Omental fat pad (tissue), 4 donors: ENCODE data around the gene SHISA7. TPM values are rescaled to one million over a fixed set of nuclear protein-coding genes. Genes with fewer than 3 reads are reported as not detected.

ENCODE experiments used
- ATAC-seq: fragments of 150-250 bp; one replicate; pipeline ENCODE4 v1.9.1; 2016; ENCODE audit warnings: mild to moderate bottlenecking, moderate library complexity; ENCODE audit not compliant: low FRiP score
- DNase-seq: peaks from one replicate; pipeline ENCODE4 v3.0.0-alpha.2; 2019; ENCODE audit warnings: low spot score
- CTCF ChIP-seq, 3 donors: fragments of 450-650 bp; IDR thresholded peaks; one replicate each; pipeline ENCODE4 v1.5.1; 2016 to 2017; ENCODE audit warnings: antibody characterized with exemption in 3 of 3, mild to moderate bottlenecking in 3 of 3, moderate library complexity in 2 of 3
- total RNA-seq, 4 donors: library from RNA; depleted of rRNA; stranded (reverse); fragments of >200 nt; gene quantifications; one replicate each; pipeline ENCODE4 v1.1.0, GENCODE V29; 2016

SHISA7 gene
- total RNA-seq, 4 donors from 2014 or later, result not detected

DNA sequence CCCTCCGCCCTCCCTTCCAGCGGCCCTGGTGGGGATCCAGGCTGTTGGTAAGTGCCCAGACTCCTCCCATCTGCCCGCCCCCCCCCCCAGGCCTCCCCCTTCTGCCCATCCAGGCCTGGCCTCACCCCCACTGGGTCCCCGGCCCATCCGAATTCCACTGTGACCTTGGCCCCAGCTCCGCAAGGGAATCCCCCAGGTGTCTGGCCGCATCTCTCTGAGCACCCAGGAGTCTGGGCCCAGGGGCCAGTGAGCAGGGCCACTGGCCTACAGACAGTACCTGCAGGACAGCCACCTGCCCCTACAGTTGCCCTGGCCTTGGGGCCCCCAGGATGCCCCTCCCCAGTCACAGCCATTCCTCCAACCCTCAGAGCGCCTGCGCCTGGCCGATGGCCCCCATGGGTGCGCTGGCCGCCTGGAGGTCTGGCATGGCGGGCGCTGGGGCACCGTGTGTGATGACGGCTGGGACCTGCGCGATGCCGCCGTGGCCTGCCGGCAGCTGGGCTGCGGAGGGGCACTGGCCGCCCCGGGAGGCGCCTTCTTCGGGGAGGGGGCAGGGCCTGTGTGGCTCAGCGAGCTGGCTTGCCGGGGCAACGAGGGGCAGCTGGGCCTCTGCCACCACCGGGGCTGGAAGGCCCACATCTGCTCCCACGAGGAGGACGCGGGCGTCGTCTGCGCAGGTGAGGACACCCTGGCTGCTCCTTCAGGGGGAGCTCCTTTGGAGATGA is 46.0 kb upstream of the SHISA7 start:
- TF ChIP-seq CTCF (IDR thresholded peaks at IDR 0.05), result no peak
- DNase-seq (no peak), ATAC-seq (no peak)

DNA sequence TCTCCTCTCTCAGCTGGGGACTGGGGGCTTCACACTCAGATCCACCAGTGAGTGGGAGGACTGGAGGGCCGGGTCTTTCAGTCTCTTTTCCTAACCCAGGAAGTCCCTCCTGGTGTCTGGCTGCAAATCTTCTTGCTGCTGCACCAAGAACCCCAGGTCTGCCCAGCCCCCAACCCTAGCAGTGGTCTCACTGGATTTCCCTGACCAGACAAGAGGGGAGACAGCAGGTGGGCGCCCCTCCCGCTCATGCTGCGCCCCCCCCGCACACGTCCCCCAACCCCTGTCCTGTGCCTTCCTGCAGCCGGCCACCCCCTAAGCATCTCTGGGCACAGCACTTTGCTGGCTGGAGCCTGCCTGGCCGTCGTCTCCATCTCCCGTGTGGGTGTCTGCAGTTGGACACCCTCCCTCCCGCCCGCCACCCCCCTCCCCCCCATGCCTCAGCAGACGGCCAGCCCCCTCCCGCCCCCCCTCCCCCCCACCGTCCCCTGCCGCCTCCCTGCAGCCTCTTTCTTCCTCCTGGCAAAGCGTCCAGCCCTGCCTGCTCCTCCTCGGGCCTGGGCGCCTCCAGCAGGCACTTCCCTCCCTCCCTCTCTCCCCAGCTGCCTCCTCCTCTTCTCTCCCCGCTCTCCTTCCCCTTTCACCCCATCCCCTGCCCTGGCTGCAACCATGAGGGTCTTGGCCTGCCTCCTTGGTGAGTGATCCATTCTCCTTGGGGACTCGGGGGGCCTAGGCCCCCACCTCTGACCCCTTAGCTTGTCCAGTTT is 45.0 kb upstream of the SHISA7 start, which contains the start of gene SSC5D:
TSS of gene SSC5D (plus strand) at position 513 of the 764 bp plus-strand sequence. CDS start at position 667, 154 bp downstream.
- ATAC-seq, result no peak
- no peak for TF ChIP-seq CTCF (IDR thresholded peaks at IDR 0.05)
- DNase-seq, result no peak

DNA sequence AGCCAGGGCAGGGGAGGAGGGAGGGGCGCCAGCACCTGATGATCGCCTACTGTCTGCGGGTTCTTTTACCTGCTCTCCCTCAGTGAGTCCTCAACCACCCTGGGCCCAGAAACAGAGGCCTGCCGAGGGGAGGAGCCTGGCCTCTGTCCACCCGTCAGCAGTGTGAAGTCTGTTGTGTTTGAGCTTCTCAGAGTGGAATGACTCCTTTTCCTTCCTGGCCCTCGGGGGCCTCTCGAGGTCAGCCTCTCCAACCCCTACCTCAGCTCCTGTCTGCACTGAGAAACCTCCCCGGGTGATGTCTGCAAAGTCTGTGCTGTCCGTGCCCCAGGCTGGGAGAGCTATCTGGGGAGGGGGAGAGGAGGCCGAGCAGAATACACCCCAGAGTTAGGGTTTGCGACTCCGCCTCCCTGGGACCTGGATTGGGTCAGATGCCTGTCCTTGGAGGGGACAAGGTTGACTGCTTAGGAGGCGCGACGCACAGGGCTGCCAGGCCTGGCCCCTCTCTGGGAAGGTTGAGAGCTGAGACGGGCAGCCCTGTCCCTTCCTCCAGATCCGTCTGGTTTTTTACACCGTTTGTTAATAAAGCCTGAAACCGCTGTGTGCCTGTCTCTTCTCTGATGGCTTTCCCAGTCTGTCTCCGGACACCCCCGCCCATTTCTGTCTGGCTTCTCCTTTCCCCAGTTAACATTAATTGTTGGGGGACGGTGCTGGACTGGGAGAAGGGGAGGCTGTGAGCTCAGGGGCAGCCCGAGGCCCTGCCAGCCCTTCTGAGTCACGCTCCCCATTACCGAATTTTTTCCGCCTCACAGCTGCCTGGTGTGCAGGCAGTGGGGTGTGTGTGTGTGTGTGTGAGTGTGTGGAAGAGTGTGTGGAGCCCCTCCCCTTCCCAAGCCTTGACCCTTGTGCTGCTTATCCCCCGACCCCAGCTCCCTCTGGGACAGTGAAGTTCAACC is 44.1 kb upstream of the SHISA7 start:
- no peak for TF ChIP-seq CTCF (IDR thresholded peaks at IDR 0.05)
- DNase-seq, result peak; percentile 65
- ATAC-seq, result peak; percentile 84

DNA sequence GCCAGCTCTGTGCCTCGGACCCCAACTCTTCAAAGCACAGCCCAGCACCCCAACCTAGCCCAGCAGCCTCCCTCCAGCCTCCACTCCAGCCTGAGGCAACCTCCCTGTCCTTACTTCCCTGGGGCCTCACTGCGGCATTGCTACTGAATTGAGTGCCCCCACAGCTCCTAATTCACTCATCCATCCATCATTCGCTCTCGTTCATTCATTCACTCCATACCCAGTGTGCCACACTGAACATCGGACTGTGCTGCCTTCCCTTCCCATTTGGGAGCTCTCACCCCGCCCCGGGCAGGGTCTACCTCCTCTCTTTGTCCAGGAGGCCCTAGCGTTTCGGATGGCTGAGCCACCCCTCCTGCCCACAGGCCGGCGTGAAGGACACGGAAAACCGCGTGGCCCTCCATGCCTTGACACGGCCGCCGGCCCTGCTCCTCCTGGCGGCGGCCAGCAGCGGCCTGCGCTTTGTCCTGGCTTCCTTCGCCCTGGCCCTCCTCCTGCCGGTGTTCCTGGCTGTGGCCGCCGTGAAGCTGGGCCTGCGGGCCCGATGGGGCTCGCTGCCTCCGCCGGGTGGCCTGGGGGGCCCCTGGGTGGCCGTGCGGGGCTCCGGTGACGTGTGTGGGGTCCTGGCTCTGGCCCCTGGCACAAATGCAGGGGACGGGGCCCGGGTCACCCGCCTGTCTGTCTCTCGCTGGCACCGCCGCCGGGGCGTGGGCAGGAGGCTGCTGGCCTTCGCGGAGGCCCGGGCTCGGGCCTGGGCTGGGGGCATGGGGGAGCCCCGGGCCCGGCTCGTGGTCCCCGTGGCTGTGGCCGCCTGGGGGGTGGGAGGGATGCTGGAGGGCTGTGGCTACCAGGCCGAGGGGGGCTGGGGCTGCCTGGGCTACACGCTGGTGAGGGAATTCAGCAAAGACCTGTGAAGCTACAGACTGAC is 43.2 kb upstream of the SHISA7 start:
- ATAC-seq (no peak), DNase-seq (no peak)
- peak in 1 of 3 donors; percentile 6 for TF ChIP-seq CTCF (IDR thresholded peaks at IDR 0.05)

DNA sequence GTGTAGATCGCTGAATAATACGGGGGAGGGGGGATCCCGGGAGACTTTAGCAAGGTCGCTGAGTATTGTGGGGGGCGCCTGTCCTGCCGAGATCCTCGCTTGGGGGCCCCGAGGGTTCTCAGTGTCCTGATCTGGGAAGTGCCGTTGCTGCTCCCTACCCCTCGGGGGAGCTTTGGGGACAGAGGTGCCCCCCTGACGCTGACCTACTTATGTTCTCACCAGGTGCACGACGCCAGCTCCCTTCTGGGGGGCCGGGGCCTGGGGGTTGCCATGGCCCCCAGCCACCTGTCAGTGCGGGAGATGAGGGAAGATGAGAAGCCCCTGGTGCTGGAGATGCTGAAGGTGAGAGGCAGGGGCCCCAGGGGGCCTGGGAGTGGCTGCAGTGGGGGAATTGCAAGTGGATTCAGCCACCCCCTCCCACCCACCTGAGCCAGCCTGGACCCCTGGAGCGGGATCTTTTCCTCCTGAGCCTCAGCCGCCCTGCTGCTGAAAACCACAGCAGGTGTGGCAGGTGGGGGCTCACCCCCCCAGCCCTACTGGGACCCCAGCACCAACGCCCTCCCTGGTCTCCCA is 42.4 kb upstream of the SHISA7 start:
- ATAC-seq, result no peak
- no peak for TF ChIP-seq CTCF (IDR thresholded peaks at IDR 0.05)
- DNase-seq, result no peak
